ENCODE measurements around the gene ZNF276.

The ZNF276 gene

GRCh38 chr16:89737341-89738071 is 16.2 kb downstream of the ZNF276 start:
- ChIA-PET POLR2A (no interaction called here), CTCF (interaction anchor here (1.7 kb wide), 1 partner anchor 31 kb away, joined by 3 read pairs; no protein-coding TSS in a partner anchor)
- TF ChIP-seq CTCF (IDR thresholded peaks at IDR 0.05; ENCODE audit: control extremely low read depth, extremely low read depth, low read depth, missing control alignments) = no peak
- DNase-seq (ENCODE audit: extremely low spot score) = no peak

GRCh38 chr16:89738072-89738377 is 16.7 kb downstream of the ZNF276 start:
- POLR2A ChIA-PET = no interaction called here
- no peak for TF ChIP-seq CTCF (IDR thresholded peaks at IDR 0.05; ENCODE audit: control extremely low read depth, extremely low read depth, low read depth, missing control alignments)
- CTCF ChIA-PET = interaction anchor here (1.4 to 1.7 kb wide), 2 partner anchors 32 to 123 kb away, joined by 3 to 5 read pairs; no protein-coding TSS in a partner anchor
- DNase-seq (ENCODE audit: extremely low spot score) = no peak

GRCh38 chr16:89738538-89739317 is 17.4 kb downstream of the ZNF276 start:
- no peak for TF ChIP-seq CTCF (IDR thresholded peaks at IDR 0.05; ENCODE audit: control extremely low read depth, extremely low read depth, low read depth, missing control alignments)
- no peak for DNase-seq (ENCODE audit: extremely low spot score)
- POLR2A ChIA-PET = no interaction called here
- CTCF ChIA-PET = interaction anchor here (0.7 to 1.7 kb wide), 4 partner anchors 11 to 123 kb away, joined by 3 to 5 read pairs (median 3); no protein-coding TSS in a partner anchor

GRCh38 chr16:89739383-89739782 is 18.0 kb downstream of the ZNF276 start:
- no peak for TF ChIP-seq CTCF (IDR thresholded peaks at IDR 0.05; ENCODE audit: control extremely low read depth, extremely low read depth, low read depth, missing control alignments)
- DNase-seq (ENCODE audit: extremely low spot score) = no peak
- ChIA-PET POLR2A (no interaction called here), CTCF (interaction anchor here (1.0 to 1.7 kb wide), 5 partner anchors 10 to 122 kb away, joined by 3 to 9 read pairs (median 4); no protein-coding TSS in a partner anchor)

GRCh38 chr16:89741342-89742014 is 20.1 kb downstream of the ZNF276 start:
- ChIA-PET CTCF (interaction anchor here (0.8 to 1.7 kb wide), 3 partner anchors 15 to 119 kb away, joined by 3 to 9 read pairs (median 3); no protein-coding TSS in a partner anchor), POLR2A (no interaction called here)
- TF ChIP-seq CTCF (IDR thresholded peaks at IDR 0.05; ENCODE audit: control extremely low read depth, extremely low read depth, low read depth, missing control alignments) = no peak

GRCh38 chr16:89742948-89743347 is 21.6 kb downstream of the ZNF276 start:
- no peak for DNase-seq (ENCODE audit: extremely low spot score)
- ChIA-PET POLR2A (no interaction called here), CTCF (interaction anchor here (1.1 to 1.7 kb wide), 3 partner anchors 12 to 119 kb away, joined by 3 to 4 read pairs (median 3); no protein-coding TSS in a partner anchor)
- TF ChIP-seq CTCF (IDR thresholded peaks at IDR 0.05; ENCODE audit: control extremely low read depth, extremely low read depth, low read depth, missing control alignments) = no peak

More at GRCh38 chr16:89741342-89742014, 20.1 kb downstream of the ZNF276 start:
- no peak for DNase-seq (ENCODE audit: extremely low spot score)
